Endothelial cell of umbilical vein (primary cell): Measurements from ENCODE around the gene IRF2. TPM values are rescaled to one million over a fixed set of nuclear protein-coding genes. Genes with fewer than 3 reads are reported as not detected.

Experiments used
- BruUV-seq: library from RNA; stranded (reverse); fragments of 400-500 nt; replicated peaks from 2 replicates; lab custom pipeline; 2021; lab: Mats Ljungman, UMichigan
- CTCF ChIA-PET: fragments of 300-600, 350-600 bp; sonication (Branson Sonifier 250); formaldehyde crosslinking; loops from one replicate; lab custom pipeline; 2021; ENCODE audit warnings: antibody characterized with exemption, inconsistent platforms; lab: Charles Lee
- POLR2A ChIA-PET: fragments of 300-600, 350-600 bp; sonication (Branson Sonifier 250); formaldehyde crosslinking; loops from one replicate; lab custom pipeline; 2021; ENCODE audit warnings: antibody characterized with exemption, inconsistent platforms; lab: Charles Lee
- DNase-seq: peaks from one replicate; pipeline ENCODE4 v3.0.0-alpha.2; 2011; ENCODE audit warnings: low read depth, low spot score
- FAIRE-seq: peaks from 2 replicates; lab custom pipeline; 2011; peaks lifted over from hg19 to GRCh38; lab: Jason Lieb, UNC
- H2AFZ ChIP-seq: 2 replicates; pipeline ENCODE4 v1.6.0; 2012; ENCODE audit warnings: low read depth, low read length, control low read depth, inconsistent platforms
- H3K27ac ChIP-seq: 2 replicates; pipeline ENCODE4 v1.5.1; 2011; ENCODE audit warnings: low read depth, mild to moderate bottlenecking, control low read depth, low read length, moderate library complexity; ENCODE audit not compliant: insufficient read depth
- H3K27me3 ChIP-seq, 2 experiments: 2 replicates each; pipeline versions ENCODE4 v1.6.0 to v1.6.1; 2011; ENCODE audit warnings: low read length in 2 of 2, mixed read lengths in 1 of 2; ENCODE audit not compliant: control insufficient read depth in 2 of 2, insufficient read depth in 2 of 2
- H3K36me3 ChIP-seq, 2 experiments: 2 replicates in 1 of 2; 3 replicates in 1 of 2; pipeline ENCODE4 v1.5.1; 2011; ENCODE audit warnings: low read length in 2 of 2, mild to moderate bottlenecking in 1 of 2, moderate library complexity in 1 of 2; ENCODE audit not compliant: control insufficient read depth in 2 of 2, insufficient read depth in 2 of 2; ENCODE audit errors: extremely low read depth in 1 of 2
- H3K4me1 ChIP-seq: 3 replicates; pipeline ENCODE4 v1.5.1; 2011; ENCODE audit warnings: mild to moderate bottlenecking, low read length; ENCODE audit not compliant: control insufficient read depth, insufficient read depth; ENCODE audit errors: extremely low read depth
- H3K4me2 ChIP-seq: 2 replicates; pipeline ENCODE4 v1.6.1; 2011; ENCODE audit warnings: low read length, control low read depth, mixed read lengths; ENCODE audit not compliant: insufficient read depth
- H3K4me3 ChIP-seq, 3 experiments: fragments of 200-600 bp in 1 of 3; sonication (generic), shearing (Covaris generic) in 1 of 3; replicated peaks in 1 of 3; 2 replicates each; pipeline ENCODE4 v1.5.1; 2011 to 2016; ENCODE audit warnings: control low read depth in 3 of 3, low read length in 3 of 3, mild to moderate bottlenecking in 2 of 3, inconsistent platforms in 1 of 3, low read depth in 1 of 3, moderate library complexity in 1 of 3; ENCODE audit not compliant: insufficient read depth in 1 of 3
- H3K79me2 ChIP-seq: 2 replicates; pipeline ENCODE4 v1.6.0; 2012; ENCODE audit warnings: low read length, inconsistent platforms; ENCODE audit not compliant: control insufficient read depth, insufficient read depth
- H3K9ac ChIP-seq: replicated peaks from 2 replicates; pipeline ENCODE3; 2011; ENCODE audit warnings: low read length, control low read depth; ENCODE audit not compliant: insufficient read depth; ENCODE audit errors: extremely low read depth
- H3K9me1 ChIP-seq: replicated peaks from 3 replicates; pipeline ENCODE4 v1.6.0; 2011; ENCODE audit warnings: mild to moderate bottlenecking, low read length; ENCODE audit not compliant: control insufficient read depth, insufficient read depth; ENCODE audit errors: extremely low read depth
- H3K9me3 ChIP-seq: replicated peaks from 2 replicates; pipeline ENCODE4 v1.5.1; 2012; ENCODE audit warnings: low read length, inconsistent platforms; ENCODE audit not compliant: control insufficient read depth, insufficient read depth
- H4K20me1 ChIP-seq: replicated peaks from 2 replicates; pipeline ENCODE3; 2011; ENCODE audit warnings: mild to moderate bottlenecking, low read length; ENCODE audit not compliant: control insufficient read depth, insufficient read depth; ENCODE audit errors: extremely low read depth
- EZH2 ChIP-seq: IDR thresholded peaks from 2 replicates; pipeline ENCODE4 v1.6.1; 2012; ENCODE audit warnings: borderline replicate concordance, low read depth, mild to moderate bottlenecking, moderate library complexity, low read length, inconsistent platforms; ENCODE audit not compliant: severe bottlenecking
- FOS ChIP-seq: IDR thresholded peaks from 2 replicates; pipeline ENCODE4 v1.6.1; 2011; ENCODE audit warnings: mild to moderate bottlenecking, low read length, moderate library complexity, borderline replicate concordance; ENCODE audit not compliant: insufficient read depth
- GATA2 ChIP-seq: IDR thresholded peaks from 2 replicates; pipeline ENCODE4 v1.7.0; 2011; ENCODE audit warnings: low read depth, mild to moderate bottlenecking, moderate library complexity, mixed read lengths, low read length; ENCODE audit not compliant: insufficient read length, insufficient read depth
- JUN ChIP-seq: IDR thresholded peaks from 2 replicates; pipeline ENCODE4 v1.6.1; 2011; ENCODE audit warnings: borderline replicate concordance, low read depth; ENCODE audit not compliant: insufficient read length, insufficient read depth
- MAX ChIP-seq: IDR thresholded peaks from 2 replicates; pipeline ENCODE4 v1.6.1; 2011; ENCODE audit not compliant: insufficient read depth, insufficient read length
- POLR2AphosphoS5 ChIP-seq: IDR thresholded peaks from 2 replicates; pipeline ENCODE4 v1.6.1; 2012; ENCODE audit warnings: low read depth, mild to moderate bottlenecking, control low read depth, low read length, moderate library complexity; ENCODE audit not compliant: insufficient read depth
- dilution Hi-C: fragments of 300-500 bp; cut with MboI; formaldehyde crosslinking; loops from one replicate; pipeline ENCODE4 v1.15.0; 2019; ENCODE audit warnings: low sequenced_read_pairs; ENCODE audit not compliant: extremely low pct_ligation_motif_present
- intact Hi-C: fragments of 100-400 bp; cut with micrococcal nuclease; formaldehyde crosslinking; loops from one replicate; pipeline ENCODE4 v1.10.0; 2022
- polyA plus RNA-seq, 4 experiments: library from polyadenylated mRNA; depleted of rRNA in 3 of 4; stranded (reverse) in 3 of 4; unstranded in 1 of 4; fragments of >200 nt; gene quantifications; 2 replicates each; pipeline versions ENCODE4 v1.2.1 to v1.2.3, GENCODE V29; 2011 to 2012; ENCODE audit warnings: missing spikeins in 1 of 4
- total RNA-seq: library from RNA; stranded (reverse); gene quantifications from 2 replicates; pipeline ENCODE4 v1.2.3, GENCODE V29; 2021
- TF ChIP-seq, protein P1 (sequence below), 2 donors: IDR thresholded peaks; 1 replicate in 1 of 2; 2 replicates in 1 of 2; pipeline ENCODE4 v1.5.1; 2011; ENCODE audit warnings: low read length in 2 of 2, mild to moderate bottlenecking in 2 of 2, moderate library complexity in 2 of 2, control low read depth in 1 of 2, inconsistent platforms in 1 of 2, low read depth in 1 of 2; ENCODE audit not compliant: insufficient read depth in 1 of 2; ENCODE audit errors: extremely low read depth in 1 of 2

The IRF2 gene
- total and polyA plus RNA-seq, 2 donors (not counting 3 experiments of a cell fraction or from before 2014, with no cell fraction given): 26.9 to 27.6 TPM

GRCh38 chr4:184363258-184363657, 111.1 kb downstream of the IRF2 start:
- POLR2A ChIA-PET: no interaction called here
- Histone ChIP-seq H3K36me3 (no peaks in the 10 kb centered on the region), H3K27ac (no peak overlapping the region), H2AFZ (no peak overlapping the region), H3K4me2 (no peak overlapping the region), H3K9me3 (no peaks in the 10 kb centered on the region), H3K9ac (no peak overlapping the region), H3K27me3 (no peaks in the 10 kb centered on the region), H3K79me2 (no peaks in the 10 kb centered on the region), H3K9me1 (no peaks in the 10 kb centered on the region), H3K4me3 (no peak overlapping the region), H4K20me1 (no peaks in the 10 kb centered on the region), H3K4me1 (no peaks in the 10 kb centered on the region)
- no TSS peak for BruUV-seq
- intact Hi-C loops (no loop called here), dilution Hi-C loops (no loop called here)
- TF ChIP-seq JUN (no peak), EZH2 (no peak), POLR2AphosphoS5 (no peak)
- CTCF ChIA-PET: no interaction called here
- no peak for FAIRE-seq
- no peak for DNase-seq

GRCh38 chr4:184362396-184362795, 112.0 kb downstream of the IRF2 start:
- intact Hi-C loops (no loop called here), dilution Hi-C loops (no loop called here)
- BruUV-seq: no TSS peak
- ChIA-PET CTCF (no interaction called here), POLR2A (no interaction called here)
- TF ChIP-seq GATA2: no peak
- TF ChIP-seq MAX: no peak
- TF ChIP-seq, protein P1, sequence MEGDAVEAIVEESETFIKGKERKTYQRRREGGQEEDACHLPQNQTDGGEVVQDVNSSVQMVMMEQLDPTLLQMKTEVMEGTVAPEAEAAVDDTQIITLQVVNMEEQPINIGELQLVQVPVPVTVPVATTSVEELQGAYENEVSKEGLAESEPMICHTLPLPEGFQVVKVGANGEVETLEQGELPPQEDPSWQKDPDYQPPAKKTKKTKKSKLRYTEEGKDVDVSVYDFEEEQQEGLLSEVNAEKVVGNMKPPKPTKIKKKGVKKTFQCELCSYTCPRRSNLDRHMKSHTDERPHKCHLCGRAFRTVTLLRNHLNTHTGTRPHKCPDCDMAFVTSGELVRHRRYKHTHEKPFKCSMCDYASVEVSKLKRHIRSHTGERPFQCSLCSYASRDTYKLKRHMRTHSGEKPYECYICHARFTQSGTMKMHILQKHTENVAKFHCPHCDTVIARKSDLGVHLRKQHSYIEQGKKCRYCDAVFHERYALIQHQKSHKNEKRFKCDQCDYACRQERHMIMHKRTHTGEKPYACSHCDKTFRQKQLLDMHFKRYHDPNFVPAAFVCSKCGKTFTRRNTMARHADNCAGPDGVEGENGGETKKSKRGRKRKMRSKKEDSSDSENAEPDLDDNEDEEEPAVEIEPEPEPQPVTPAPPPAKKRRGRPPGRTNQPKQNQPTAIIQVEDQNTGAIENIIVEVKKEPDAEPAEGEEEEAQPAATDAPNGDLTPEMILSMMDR (IDR thresholded peaks at IDR 0.05; ENCODE audit: extremely low read depth in 1 of 2, insufficient read depth in 1 of 2, low read depth in 1 of 2, low read length in 2 of 2): no peak
- TF ChIP-seq FOS: no peak
- Histone ChIP-seq H4K20me1 (no peaks in the 10 kb centered on the region), H3K4me3 (no peak overlapping the region), H3K27me3 (no peaks in the 10 kb centered on the region), H3K27ac (no peak overlapping the region), H3K4me1 (no peaks in the 10 kb centered on the region), H3K36me3 (no peaks in the 10 kb centered on the region), H3K9me3 (no peaks in the 10 kb centered on the region), H3K9me1 (no peaks in the 10 kb centered on the region), H3K79me2 (no peaks in the 10 kb centered on the region), H3K9ac (no peak overlapping the region), H2AFZ (no peak overlapping the region), H3K4me2 (no peak overlapping the region)
- DNase-seq (no peak), FAIRE-seq (no peak)
